HepG2 (cell line): Measurements from ENCODE around the gene FKBP10. TPM values are rescaled to one million over a fixed set of nuclear protein-coding genes. Genes with fewer than 3 reads are reported as not detected.

ENCODE experiments used
- CBX1 ChIP-seq: IDR thresholded peaks from one replicate; pipeline ENCODE4 v1.6.1; 2016; ENCODE audit warnings: antibody characterized with exemption, low read depth
- FOSL1 ChIP-seq: sonication (generic); formaldehyde crosslinking; IDR thresholded peaks from 2 replicates; pipeline ENCODE4 v1.9.0; 2021; ENCODE audit warnings: missing genetic modification reagents, borderline replicate concordance
- HES4 ChIP-seq: sonication (generic); formaldehyde crosslinking; IDR thresholded peaks from 2 replicates; pipeline ENCODE4 v1.9.0; 2021; ENCODE audit warnings: mild to moderate bottlenecking, missing genetic modification reagents, borderline replicate concordance
- KDM3A ChIP-seq: IDR thresholded peaks from 2 replicates; pipeline ENCODE4 v1.6.1; 2018; ENCODE audit warnings: low read depth, missing compliant biosample characterization
- MAF1 ChIP-seq: sonication (generic); formaldehyde crosslinking; IDR thresholded peaks from 2 replicates; pipeline ENCODE4 v1.5.0; 2020; ENCODE audit warnings: missing genetic modification reagents, borderline replicate concordance
- NFAT5 ChIP-seq: sonication (generic); formaldehyde crosslinking; IDR thresholded peaks from 2 replicates; pipeline ENCODE4 v1.4.0; 2020; ENCODE audit warnings: missing genetic modification reagents
- POGK ChIP-seq: sonication (generic); formaldehyde crosslinking; conservative IDR thresholded peaks from 2 replicates; pipeline ENCODE4 v1.8.0; 2022; ENCODE audit warnings: mild to moderate bottlenecking, moderate library complexity, missing genetic modification reagents
- SKIL ChIP-seq: sonication (generic); formaldehyde crosslinking; IDR thresholded peaks from 2 replicates; pipeline ENCODE4 v1.8.0; 2022; ENCODE audit warnings: missing genetic modification reagents, mild to moderate bottlenecking, moderate library complexity, borderline replicate concordance
- SOX6 ChIP-seq, 2 experiments: fragments of 450-650 bp in 1 of 2; sonication (generic) in 1 of 2; formaldehyde crosslinking in 1 of 2; IDR thresholded peaks; 2 replicates each; pipeline versions ENCODE4 v1.4.0 to v1.6.1; 2017 to 2020; ENCODE audit warnings: antibody characterized with exemption in 1 of 2, mild to moderate bottlenecking in 1 of 2, missing genetic modification reagents in 1 of 2
- SRSF1 ChIP-seq: fragments of 200-400 bp; formaldehyde crosslinking; optimal IDR thresholded peaks from 2 replicates; pipeline ENCODE3; 2017; ENCODE audit warnings: mild to moderate bottlenecking, low read depth, low read length, moderate library complexity
- ZBTB1 ChIP-seq: sonication (generic); formaldehyde crosslinking; IDR thresholded peaks from 2 replicates; pipeline ENCODE4 v1.4.0; 2020; ENCODE audit warnings: missing genetic modification reagents, borderline replicate concordance
- ZBTB25 ChIP-seq: IDR thresholded peaks from 2 replicates; pipeline ENCODE4 v1.6.1; 2018; ENCODE audit warnings: missing genetic modification reagents
- ZFYVE20 ChIP-seq: sonication (generic); formaldehyde crosslinking; IDR thresholded peaks from 2 replicates; pipeline ENCODE4 v1.8.0; 2023; ENCODE audit warnings: low read depth, mild to moderate bottlenecking, moderate library complexity, missing genetic modification reagents, borderline replicate concordance
- ZMAT3 ChIP-seq: sonication (generic); formaldehyde crosslinking; conservative IDR thresholded peaks from 2 replicates; pipeline ENCODE4 v1.7.0; 2021; ENCODE audit warnings: missing genetic modification reagents
- ZNF205 ChIP-seq: IDR thresholded peaks from 2 replicates; pipeline ENCODE4 v1.6.1; 2018; ENCODE audit warnings: missing biosample characterization, missing genetic modification reagents
- ZNF30 ChIP-seq: sonication (generic); formaldehyde crosslinking; IDR thresholded peaks from 2 replicates; pipeline ENCODE4 v1.5.0; 2020; ENCODE audit warnings: mild to moderate bottlenecking, missing genetic modification reagents
- ZNF691 ChIP-seq: sonication (generic); formaldehyde crosslinking; IDR thresholded peaks from 2 replicates; pipeline ENCODE4 v1.4.0; 2020; ENCODE audit warnings: missing genetic modification reagents, low read depth, mild to moderate bottlenecking, borderline replicate concordance
- polyA plus RNA-seq, 8 experiments: library from polyadenylated mRNA; depleted of rRNA in 3 of 8; stranded (reverse) in 7 of 8; unstranded in 1 of 8; fragments of >200 nt; fragmentation: Illumina TruSeq in 4 of 8; extraction: Trizol in 4 of 8; gene quantifications; 2 replicates each; pipeline versions ENCODE4 v1.2.1 to v1.2.3, GENCODE V29; 2011 to 2016; ENCODE audit warnings: low read depth in 4 of 8, missing spikeins in 1 of 8, mixed read lengths in 1 of 8; ENCODE audit not compliant: insufficient read depth in 1 of 8
- total RNA-seq, 5 experiments: library from RNA; depleted of rRNA; stranded (reverse); fragments of >200 nt; fragmentation: Illumina TruSeq; extraction: Trizol; gene quantifications; 2 replicates each; pipeline ENCODE4 v1.2.3, GENCODE V29; 2016; ENCODE audit warnings: low read depth in 1 of 5

FKBP10 gene
- total and polyA plus RNA-seq, 2 of the 13 experiments (the other 11 are each of a cell fraction or from before 2014, with no cell fraction given) = 149 to 573 TPM

GRCh38 chr17:41800601-41801373, 12.0 kb upstream of the FKBP10 start (continued):
- no peak for TF ChIP-seq MAF1
- no peak; the same call in 1 of the 2 replicates for TF ChIP-seq ZMAT3 (CRISPR knock-in tag)
- TF ChIP-seq ZFYVE20 (CRISPR knock-in tag) = no peak
- peak; percentile 77 for TF ChIP-seq SRSF1
- TF ChIP-seq SKIL (CRISPR knock-in tag) = peak; percentile 33; the same call in 1 of the 2 replicates
- no peak for TF ChIP-seq CBX1
- TF ChIP-seq KDM3A (CRISPR knock-in tag) = no peak
- no peak for TF ChIP-seq ZBTB25 (CRISPR knock-in tag)
- no peak for TF ChIP-seq ZNF691 (CRISPR knock-in tag)
- TF ChIP-seq SOX6 (IDR thresholded peaks at IDR 0.05) = no peak
- peak; percentile 45; the same call in 1 of the 2 replicates for TF ChIP-seq SOX6 (CRISPR knock-in tag; IDR thresholded peaks at IDR 0.05)
- TF ChIP-seq ZBTB1 = 0 out of 2 replicates have a peak, but pooled peaks have one; percentile 68
- no peak for TF ChIP-seq ZNF205 (CRISPR knock-in tag)
- no peak; the same call in 1 of the 2 replicates for TF ChIP-seq NFAT5 (CRISPR knock-in tag)
- TF ChIP-seq POGK (CRISPR knock-in tag) = no peak; the same call in 1 of the 2 replicates
- no peak for TF ChIP-seq FOSL1 (CRISPR knock-in tag)
- TF ChIP-seq HES4 (CRISPR knock-in tag) = 0 out of 2 replicates have a peak, but pooled peaks have one; percentile 68
- no peak for TF ChIP-seq ZNF30 (CRISPR knock-in tag)
